CD14-positive monocyte (primary cell): ENCODE data around the gene CES1. TPM values are rescaled to one million over a fixed set of nuclear protein-coding genes. Genes with fewer than 3 reads are reported as not detected.

Experiments
- DNase-seq, 3 donors: peaks; one replicate each; pipeline ENCODE4 v3.0.0-alpha.2; 2011 to 2022
- H2AFZ ChIP-seq: 2 replicates; pipeline ENCODE4 v1.6.0; 2012; ENCODE audit warnings: mild to moderate bottlenecking, low read depth, low read length, inconsistent platforms; ENCODE audit not compliant: insufficient read depth, poor library complexity, severe bottlenecking
- H3K27ac ChIP-seq, 2 donors: 1 replicate in 1 of 2; 2 replicates in 1 of 2; pipeline ENCODE4 v1.5.1; 2012 to 2013; ENCODE audit warnings: low read length in 2 of 2, control low read depth in 1 of 2, inconsistent platforms in 1 of 2, low read depth in 1 of 2, mild to moderate bottlenecking in 1 of 2
- H3K27me3 ChIP-seq, 2 donors: one replicate each; pipeline versions ENCODE4 v1.6.0 to v1.6.1; 2011 to 2013; ENCODE audit warnings: low read length in 2 of 2; ENCODE audit not compliant: control insufficient read depth in 2 of 2, insufficient read depth in 2 of 2
- H3K36me3 ChIP-seq, 2 donors: replicated peaks in 1 of 2; 1 replicate in 1 of 2; 2 replicates in 1 of 2; pipeline versions ENCODE4 v1.5.1 to v1.6.1; 2012 to 2013; ENCODE audit warnings: low read length in 2 of 2, control low read depth in 1 of 2, inconsistent platforms in 1 of 2, mild to moderate bottlenecking in 1 of 2; ENCODE audit not compliant: insufficient read depth in 2 of 2, control insufficient read depth in 1 of 2
- H3K4me1 ChIP-seq, 2 donors: 1 replicate in 1 of 2; 2 replicates in 1 of 2; pipeline versions ENCODE4 v1.5.1 to v1.6.1; 2012 to 2013; ENCODE audit warnings: low read length in 2 of 2, control low read depth in 1 of 2, inconsistent platforms in 1 of 2, mild to moderate bottlenecking in 1 of 2, moderate library complexity in 1 of 2; ENCODE audit not compliant: insufficient read depth in 2 of 2, control insufficient read depth in 1 of 2
- H3K4me2 ChIP-seq: replicated peaks from 2 replicates; pipeline ENCODE3; 2012; ENCODE audit warnings: low read length, moderate library complexity, mild to moderate bottlenecking; ENCODE audit not compliant: poor library complexity, severe bottlenecking; ENCODE audit errors: extremely low read depth
- H3K4me3 ChIP-seq, 3 experiments: fragments of 200-600 bp in 1 of 3; sonication (generic) in 1 of 3; replicated peaks in 1 of 3; 1 replicate in 2 of 3; 2 replicates in 1 of 3; pipeline ENCODE4 v1.5.1; 2011 to 2013; ENCODE audit warnings: low read length in 3 of 3, mild to moderate bottlenecking in 3 of 3, control low read depth in 2 of 3, low read depth in 2 of 3, inconsistent platforms in 1 of 3, moderate library complexity in 1 of 3
- H3K79me2 ChIP-seq: 2 replicates; pipeline ENCODE4 v1.6.0; 2012; ENCODE audit warnings: mild to moderate bottlenecking, control low read depth, inconsistent platforms, low read length, moderate library complexity; ENCODE audit not compliant: insufficient read depth
- H3K9ac ChIP-seq: 2 replicates; pipeline ENCODE4 v1.6.0; 2017; ENCODE audit warnings: low read length, mild to moderate bottlenecking; ENCODE audit not compliant: insufficient read depth, poor library complexity, severe bottlenecking
- H3K9me3 ChIP-seq, 2 donors: replicated peaks in 1 of 2; 1 replicate in 1 of 2; 2 replicates in 1 of 2; pipeline versions ENCODE4 v1.5.1 to v1.6.1; 2012 to 2013; ENCODE audit warnings: low read length in 2 of 2, control low read depth in 1 of 2; ENCODE audit not compliant: control insufficient read depth in 1 of 2, insufficient read depth in 1 of 2
- H4K20me1 ChIP-seq: 2 replicates; pipeline ENCODE4 v1.6.0; 2012; ENCODE audit warnings: mild to moderate bottlenecking, low read length, control low read depth, moderate library complexity; ENCODE audit not compliant: insufficient read depth
- H3K27ac Mint-ChIP-seq, 7 donors: one replicate each; pipeline ENCODE4 v1.8.0; 2020; ENCODE audit warnings: mild to moderate bottlenecking in 7 of 7, mixed read lengths in 7 of 7, moderate library complexity in 6 of 7, inconsistent platforms in 2 of 7
- H3K27me3 Mint-ChIP-seq, 3 donors: one replicate each; pipeline ENCODE4 v1.8.0; 2021 to 2022; ENCODE audit warnings: low read depth in 3 of 3, mild to moderate bottlenecking in 3 of 3, mixed read lengths in 3 of 3, moderate library complexity in 3 of 3, inconsistent platforms in 1 of 3
- H3K36me3 Mint-ChIP-seq, 2 donors: one replicate each; pipeline ENCODE4 v1.8.0; 2020; ENCODE audit warnings: mixed read lengths in 2 of 2, inconsistent platforms in 1 of 2, mild to moderate bottlenecking in 1 of 2
- H3K4me1 Mint-ChIP-seq: one replicate; pipeline ENCODE4 v1.8.0; 2020; ENCODE audit warnings: mild to moderate bottlenecking, mixed read lengths
- H3K4me3 Mint-ChIP-seq, 2 donors: one replicate each; pipeline ENCODE4 v1.8.0; 2020; ENCODE audit warnings: mild to moderate bottlenecking in 2 of 2, mixed read lengths in 2 of 2, moderate library complexity in 1 of 2
- H3K9me3 Mint-ChIP-seq, 7 donors: one replicate each; pipeline ENCODE4 v1.8.0; 2020 to 2022; ENCODE audit warnings: mixed read lengths in 7 of 7, mild to moderate bottlenecking in 6 of 7, moderate library complexity in 6 of 7, inconsistent platforms in 2 of 7
- WGBS: methylation state at CpG from one replicate; pipeline ENCODE4 v1.1.5; 2013; ENCODE audit warnings: missing lambda C conversion rate; ENCODE audit not compliant: insufficient coverage; 5-methylcytosine and 5-hydroxymethylcytosine counted together
- intact Hi-C, 2 donors: fragments of 100-400 bp; cut with micrococcal nuclease; formaldehyde crosslinking; loops; one replicate each; pipeline versions ENCODE4 v1.15.0 to v1.15.1; 2023
- polyA plus RNA-seq, 3 donors: library from polyadenylated mRNA; depleted of rRNA in 1 of 3; unstranded in 2 of 3; stranded (reverse) in 1 of 3; fragments of 300-500 nt in 2 of 3; fragments of >200 nt in 1 of 3; fragmentation: Illumina TruSeq in 2 of 3; gene quantifications; 1 replicate in 2 of 3; 2 replicates in 1 of 3; pipeline ENCODE4 v1.2.3, GENCODE V29; 2012 to 2021
- TF ChIP-seq, protein P1 (sequence below): fragments of 200-600 bp; IDR thresholded peaks from one replicate; pipeline ENCODE4 v1.8.0; 2022; ENCODE audit warnings: antibody characterized with exemption, mild to moderate bottlenecking

The CES1 gene
- polyA plus RNA-seq, 3 donors: 38.4 to 190 (median 62.0) TPM

DNA sequence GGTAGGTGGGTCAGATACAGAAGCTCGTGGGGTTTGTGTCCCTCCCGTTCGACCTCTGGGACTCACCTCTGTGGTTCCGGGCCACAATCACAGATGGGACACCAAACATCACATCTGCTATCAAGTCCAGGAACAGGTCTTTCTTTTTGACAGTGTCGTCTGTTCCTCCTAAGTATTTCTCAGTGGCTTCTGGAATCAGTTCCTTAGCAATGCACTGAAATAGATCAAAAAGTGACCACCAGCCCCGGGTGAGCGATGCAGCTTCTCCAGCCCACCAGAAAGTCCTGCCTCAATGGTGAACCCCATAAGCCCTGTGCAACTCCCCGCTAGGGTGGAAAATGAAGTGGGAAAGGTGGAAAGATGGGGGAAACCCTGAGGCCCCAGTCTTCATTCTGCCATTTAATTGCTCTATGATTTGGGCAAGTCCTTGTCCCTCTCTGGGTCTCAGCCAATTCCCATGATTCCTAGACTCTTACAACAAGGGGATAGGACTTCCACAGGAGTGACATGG is 22.4 kb downstream of the CES1 start:
- TF ChIP-seq, protein P1, sequence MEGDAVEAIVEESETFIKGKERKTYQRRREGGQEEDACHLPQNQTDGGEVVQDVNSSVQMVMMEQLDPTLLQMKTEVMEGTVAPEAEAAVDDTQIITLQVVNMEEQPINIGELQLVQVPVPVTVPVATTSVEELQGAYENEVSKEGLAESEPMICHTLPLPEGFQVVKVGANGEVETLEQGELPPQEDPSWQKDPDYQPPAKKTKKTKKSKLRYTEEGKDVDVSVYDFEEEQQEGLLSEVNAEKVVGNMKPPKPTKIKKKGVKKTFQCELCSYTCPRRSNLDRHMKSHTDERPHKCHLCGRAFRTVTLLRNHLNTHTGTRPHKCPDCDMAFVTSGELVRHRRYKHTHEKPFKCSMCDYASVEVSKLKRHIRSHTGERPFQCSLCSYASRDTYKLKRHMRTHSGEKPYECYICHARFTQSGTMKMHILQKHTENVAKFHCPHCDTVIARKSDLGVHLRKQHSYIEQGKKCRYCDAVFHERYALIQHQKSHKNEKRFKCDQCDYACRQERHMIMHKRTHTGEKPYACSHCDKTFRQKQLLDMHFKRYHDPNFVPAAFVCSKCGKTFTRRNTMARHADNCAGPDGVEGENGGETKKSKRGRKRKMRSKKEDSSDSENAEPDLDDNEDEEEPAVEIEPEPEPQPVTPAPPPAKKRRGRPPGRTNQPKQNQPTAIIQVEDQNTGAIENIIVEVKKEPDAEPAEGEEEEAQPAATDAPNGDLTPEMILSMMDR: no peak
- intact Hi-C loops: no loop called here
- Histone ChIP-seq H3K79me2 (no peaks in the 10 kb centered on the region), H3K4me1 (no peaks in the 10 kb centered on the region), H3K9ac (no peak overlapping the region), H2AFZ (no peak overlapping the region), H3K4me3 (no peak overlapping the region), H3K4me2 (no peak overlapping the region), H3K27ac (no peak overlapping the region), H3K36me3 (peaks cover 22 to 70% of the 10 kb centered on the region in 2 donors), H3K27me3 (peaks cover 0 to 6% of the 10 kb centered on the region in 2 donors), H4K20me1 (no peaks in the 10 kb centered on the region), H3K9me3 (no peaks in the 10 kb centered on the region)
- Mint-ChIP-seq H3K36me3 (peaks cover 46 to 63% of the 10 kb centered on the region in 2 donors), H3K4me3 (no peak overlapping the region), H3K4me1 (peaks cover 5% of the 10 kb centered on the region), H3K9me3 (peaks cover 0 to 3% (median 0%) of the 10 kb centered on the region in 7 donors), H3K27ac (no peak overlapping the region), H3K27me3 (peaks cover 1 to 12% (median 5%) of the 10 kb centered on the region in 3 donors)
- DNase-seq: no peak
- WGBS: 89% methylated on average over 5 of the region's 8 CpGs

DNA sequence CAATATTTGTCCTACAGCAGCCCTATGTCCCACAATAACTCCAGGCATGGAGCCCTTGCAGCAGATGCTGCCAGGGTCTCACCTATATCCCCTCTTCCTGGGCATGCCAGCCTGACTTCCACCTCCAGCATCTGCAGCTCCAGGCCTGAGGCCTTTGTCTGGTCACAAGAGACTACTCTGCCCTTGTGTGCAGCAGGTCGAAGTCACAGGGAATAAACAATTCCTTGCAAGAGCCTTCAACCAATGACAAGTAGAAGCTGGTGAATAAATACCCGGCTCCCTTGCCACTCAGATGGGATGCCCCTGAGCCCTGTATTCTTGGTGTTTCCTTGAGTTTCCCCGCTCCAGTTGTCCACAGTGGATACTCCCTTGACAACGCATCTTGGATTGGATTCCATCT is 23.0 kb downstream of the CES1 start:
- Histone ChIP-seq H3K4me2 (no peak overlapping the region), H4K20me1 (no peaks in the 10 kb centered on the region), H3K27me3 (peaks cover 0 to 6% of the 10 kb centered on the region in 2 donors), H2AFZ (no peak overlapping the region), H3K36me3 (peaks cover 22 to 64% of the 10 kb centered on the region in 2 donors), H3K4me1 (no peaks in the 10 kb centered on the region), H3K9ac (no peak overlapping the region), H3K27ac (no peak overlapping the region), H3K79me2 (no peaks in the 10 kb centered on the region), H3K9me3 (no peaks in the 10 kb centered on the region), H3K4me3 (no peak overlapping the region)
- intact Hi-C loops: no loop called here
- no peak for DNase-seq
- peaks cover 0 to 2% (median 0%) of the 10 kb centered on the region in 7 donors for H3K9me3 Mint-ChIP-seq
- no peak overlapping the region for H3K4me3 Mint-ChIP-seq
- H3K27ac Mint-ChIP-seq: peak overlapping the region in 1 of 7 donors; percentile 9
- H3K4me1 Mint-ChIP-seq: peaks cover 5% of the 10 kb centered on the region
- H3K36me3 Mint-ChIP-seq: peaks cover 41 to 56% of the 10 kb centered on the region in 2 donors
- WGBS: 94% methylated on average over 3 of the region's 4 CpGs
- H3K27me3 Mint-ChIP-seq: peaks cover 1 to 12% (median 5%) of the 10 kb centered on the region in 3 donors
- TF ChIP-seq, protein P1: no peak
